Chondrocyte (in vitro differentiated cells): ENCODE data around the gene GPATCH4. TPM values are rescaled to one million over a fixed set of nuclear protein-coding genes. Genes with fewer than 3 reads are reported as not detected.
"Not testable (repeated sequence)": the region's sequence is repeated elsewhere in the genome, so short reads cannot be mapped to it uniquely, and the experiment has no call there.

Source experiments
- DNase-seq: peaks from one replicate; pipeline ENCODE4 v3.0.0; 2021; ENCODE audit warnings: mixed read lengths, low spot score
- H3K27ac Mint-ChIP-seq: one replicate; pipeline ENCODE4 v1.8.0; 2021; ENCODE audit warnings: mild to moderate bottlenecking, moderate library complexity, mixed read lengths; ENCODE audit not compliant: unreplicated experiment
- H3K27me3 Mint-ChIP-seq: 2 replicates; pipeline ENCODE4 v1.8.0; 2021; ENCODE audit warnings: low read depth, mixed read lengths
- H3K36me3 Mint-ChIP-seq: 2 replicates; pipeline ENCODE4 v1.8.0; 2021; ENCODE audit warnings: low read depth, mixed read lengths
- H3K4me1 Mint-ChIP-seq: 2 replicates; pipeline ENCODE4 v1.8.0; 2021; ENCODE audit warnings: low read depth, mild to moderate bottlenecking, mixed read lengths
- H3K4me3 Mint-ChIP-seq: one replicate; pipeline ENCODE4 v1.8.0; 2021; ENCODE audit warnings: mild to moderate bottlenecking, moderate library complexity, mixed read lengths; ENCODE audit not compliant: unreplicated experiment
- H3K9me3 Mint-ChIP-seq: 2 replicates; pipeline ENCODE4 v1.8.0; 2021; ENCODE audit warnings: low read depth, mixed read lengths
- CTCF ChIP-seq: fragments of 200-600 bp; sonication (generic); IDR thresholded peaks from 2 replicates; pipeline ENCODE4 v1.5.0; 2021; ENCODE audit warnings: antibody characterized with exemption, mild to moderate bottlenecking, moderate library complexity
- total RNA-seq: library from RNA; stranded (reverse); gene quantifications from 3 replicates; pipeline ENCODE4 v1.2.1, GENCODE V29; 2021

GPATCH4 gene
- total RNA-seq, 1 donor from 2014 or later, result 16.4 TPM

- H3K36me3 Mint-ChIP-seq, result no peaks in the 10 kb centered on the region
- no peaks in the 10 kb centered on the region for H3K9me3 Mint-ChIP-seq
- H3K4me3 Mint-ChIP-seq, result no peak overlapping the region
- H3K27me3 Mint-ChIP-seq, result peaks cover 12% of the 10 kb centered on the region
- H3K4me1 Mint-ChIP-seq, result peaks cover 21% of the 10 kb centered on the region
- TF ChIP-seq CTCF, result no peak
- no peak for DNase-seq
- no peak overlapping the region for H3K27ac Mint-ChIP-seq
Observed at GRCh38 chr1:156612666-156613065, 11.4 kb upstream of the GPATCH4 start.

- not testable (repeated sequence) for H3K9me3 Mint-ChIP-seq, H3K36me3 Mint-ChIP-seq, H3K27ac Mint-ChIP-seq, H3K4me3 Mint-ChIP-seq, H3K4me1 Mint-ChIP-seq, DNase-seq
- peaks cover 12% of the 10 kb centered on the region for H3K27me3 Mint-ChIP-seq
Observed at GRCh38 chr1:156610072-156610471, 8.8 kb upstream of the GPATCH4 start.

GRCh38 chr1:156608981-156609380 lies 7.7 kb upstream of the GPATCH4 start:
- Mint-ChIP-seq H3K27ac (no peak overlapping the region), H3K9me3 (no peaks in the 10 kb centered on the region), H3K27me3 (peaks cover 12% of the 10 kb centered on the region), H3K4me1 (peaks cover 2% of the 10 kb centered on the region), H3K4me3 (no peak overlapping the region), H3K36me3 (no peaks in the 10 kb centered on the region)
- DNase-seq, result no peak
- peak; percentile 80 for TF ChIP-seq CTCF

GRCh38 chr1:156608036-156608674 lies 6.9 kb upstream of the GPATCH4 start:
- TF ChIP-seq CTCF, result peak; percentile 89
- Mint-ChIP-seq H3K4me3 (no peak overlapping the region), H3K4me1 (peaks cover 2% of the 10 kb centered on the region), H3K27ac (no peak overlapping the region), H3K27me3 (peaks cover 12% of the 10 kb centered on the region), H3K9me3 (no peaks in the 10 kb centered on the region), H3K36me3 (no peaks in the 10 kb centered on the region)
- DNase-seq, result no peak

GRCh38 chr1:156607344-156607743 lies 6.1 kb upstream of the GPATCH4 start:
- H3K36me3 Mint-ChIP-seq, H3K4me3 Mint-ChIP-seq, DNase-seq, H3K4me1 Mint-ChIP-seq, H3K27ac Mint-ChIP-seq, H3K27me3 Mint-ChIP-seq, H3K9me3 Mint-ChIP-seq: not testable (repeated sequence)

GRCh38 chr1:156602557-156602993 lies 1.3 kb upstream of the GPATCH4 start:
- Mint-ChIP-seq H3K4me1 (peaks cover 22% of the 10 kb centered on the region), H3K9me3 (no peaks in the 10 kb centered on the region), H3K4me3 (no peak overlapping the region), H3K27me3 (no peaks in the 10 kb centered on the region), H3K36me3 (peaks cover 2% of the 10 kb centered on the region), H3K27ac (no peak overlapping the region)
- TF ChIP-seq CTCF, result peak; percentile 72
- DNase-seq, result no peak
